GM18520 (cell line): ENCODE measurements around the gene OR7G2.

Experiments used
- ATAC-seq: cut with Tn5 transposase; IDR thresholded peaks from one replicate; pipeline ENCODE4 v1.9.1; 2021; ENCODE audit not compliant: unreplicated experiment

The OR7G2 gene

GRCh38 chr19:9107375-9107774 lies at the start of gene OR7G2:
Gene OR7G2, minus strand, starts transcription at chr19:9107475. Its CDS starts 4,232 bp downstream, at chr19:9103243.
- ATAC-seq = no peak

GRCh38 chr19:9156304-9156703 lies 49.0 kb upstream of the OR7G2 start:
- ATAC-seq = no peak

- no peak for ATAC-seq
Measured at GRCh38 chr19:9155591-9155990, 48.3 kb upstream of the OR7G2 start.

- no peak for ATAC-seq
Measured at GRCh38 chr19:9151367-9151766, 44.1 kb upstream of the OR7G2 start.

- no peak for ATAC-seq
Measured at GRCh38 chr19:9150650-9151049, 43.4 kb upstream of the OR7G2 start.

- no peak for ATAC-seq
Measured at GRCh38 chr19:9149997-9150396, 42.7 kb upstream of the OR7G2 start.

- no peak for ATAC-seq
Measured at GRCh38 chr19:9148697-9149096, 41.4 kb upstream of the OR7G2 start.

- ATAC-seq = no peak
Measured at GRCh38 chr19:9146882-9147281, 39.6 kb upstream of the OR7G2 start.

GRCh38 chr19:9144920-9145319 lies 37.6 kb upstream of the OR7G2 start:
- ATAC-seq = no peak

GRCh38 chr19:9140159-9140874 lies 33.0 kb upstream of the OR7G2 start, which contains the start of gene ZNF317:
Gene ZNF317, plus strand, starts transcription at chr19:9140397. Its CDS starts 15,620 bp downstream, at chr19:9156017.
- ATAC-seq = peak; percentile 93

- no peak for ATAC-seq
Measured at GRCh38 chr19:9139609-9140158, 32.4 kb upstream of the OR7G2 start.

GRCh38 chr19:9132422-9132821 lies 25.1 kb upstream of the OR7G2 start:
- ATAC-seq = no peak

- no peak for ATAC-seq
Measured at GRCh38 chr19:9130965-9131364, 23.7 kb upstream of the OR7G2 start.

GRCh38 chr19:9128171-9128570 lies 20.9 kb upstream of the OR7G2 start:
- ATAC-seq = no peak

- no peak for ATAC-seq
Measured at GRCh38 chr19:9126900-9127405, 19.7 kb upstream of the OR7G2 start, which contains the start of gene OR7G3. Gene OR7G3, minus strand, starts transcription at chr19:9126950. Its CDS starts 0 bp downstream, at chr19:9126950.

GRCh38 chr19:9116547-9116946 lies 9.3 kb upstream of the OR7G2 start:
- ATAC-seq = no peak

- ATAC-seq = no peak
Measured at GRCh38 chr19:9115307-9115813, 8.1 kb upstream of the OR7G2 start, which contains the start of gene OR7G1. Gene OR7G1, minus strand, starts transcription at chr19:9115763. Its CDS starts 0 bp downstream, at chr19:9115763.

GRCh38 chr19:9109959-9110358 lies 2.7 kb upstream of the OR7G2 start:
- no peak for ATAC-seq

GRCh38 chr19:9086761-9087160 lies 20.5 kb downstream of the OR7G2 start, which contains the start of gene OR1M1:
Gene OR1M1, plus strand, starts transcription at chr19:9087061. Its CDS starts 6,184 bp downstream, at chr19:9093245.
- no peak for ATAC-seq

GRCh38 chr19:9078651-9079050 lies 28.6 kb downstream of the OR7G2 start:
- ATAC-seq = no peak

GRCh38 chr19:9076901-9077300 lies 30.4 kb downstream of the OR7G2 start:
- no peak for ATAC-seq
